HTERT RPE-1 (cell line): ENCODE measurements around the gene PIN1.

ENCODE experiments used
- in situ Hi-C: fragments of 300-500 bp; cut with MboI; formaldehyde crosslinking; loops from 4 replicates; pipeline ENCODE4 v1.14.3; 2020; ENCODE audit warnings: low sequenced_read_pairs

PIN1 gene

GRCh38 chr19:9854282-9854846 is 19.2 kb downstream of the PIN1 start:
- in situ Hi-C loops: no loop called here

- in situ Hi-C loops: no loop called here
Observed at GRCh38 chr19:9856609-9857008, 21.5 kb downstream of the PIN1 start.

DNA sequence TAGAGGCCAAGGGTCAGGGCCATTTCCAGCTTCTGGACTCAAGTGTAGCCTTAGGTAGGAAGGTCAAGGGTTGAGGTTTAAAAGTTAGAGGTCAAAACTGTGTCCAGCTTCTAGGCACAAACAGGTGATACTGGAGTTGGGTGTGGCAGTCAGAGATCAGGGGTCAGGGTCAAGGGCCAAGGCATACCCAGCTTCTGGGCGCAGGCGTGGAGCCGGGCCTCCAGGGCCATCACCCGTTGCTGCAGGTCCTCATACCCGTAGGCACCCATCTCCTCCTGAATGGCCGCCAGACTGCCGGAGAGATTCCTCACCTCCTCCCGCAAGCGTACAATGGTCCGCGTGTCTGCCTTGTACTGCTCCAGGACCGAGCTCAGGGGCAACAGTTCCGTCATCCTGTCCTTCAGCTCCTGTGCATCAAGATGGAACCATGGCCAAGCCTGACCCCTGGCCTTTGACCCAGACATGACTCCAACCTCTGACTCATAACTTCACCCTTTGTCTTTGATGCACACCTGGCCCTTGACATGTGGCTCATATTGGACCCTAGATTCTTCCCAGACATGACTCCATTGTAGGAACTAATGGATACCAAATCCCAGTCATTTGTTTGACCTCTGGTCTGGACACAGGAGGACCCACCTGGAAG is 22.1 kb downstream of the PIN1 start:
- in situ Hi-C loops: no loop called here

GRCh38 chr19:9857920-9858746 is 23.0 kb downstream of the PIN1 start:
- in situ Hi-C loops: no loop called here

- in situ Hi-C loops: no loop called here
Observed at GRCh38 chr19:9858766-9859165, 23.6 kb downstream of the PIN1 start.

DNA sequence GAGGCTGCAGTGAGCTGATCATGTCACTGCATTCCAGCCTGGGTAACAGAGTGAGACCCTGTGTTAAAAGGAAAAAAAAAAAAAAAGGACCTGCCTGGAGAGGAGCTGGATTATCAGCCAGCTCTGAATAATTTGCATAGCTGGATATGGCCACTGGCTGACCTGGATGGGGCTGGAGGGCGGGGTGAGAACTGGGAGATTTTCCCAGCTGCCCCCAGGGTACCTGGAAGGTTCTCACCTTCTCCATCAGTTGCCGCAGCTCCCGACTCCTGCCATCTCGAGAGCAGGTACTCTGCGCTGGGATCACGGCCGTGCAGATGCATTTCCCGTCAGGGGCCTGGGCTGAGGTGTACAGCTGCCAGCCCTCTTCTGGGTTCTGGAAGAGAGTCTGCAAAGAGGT is 25.3 kb downstream of the PIN1 start:
- in situ Hi-C loops: no loop called here

DNA sequence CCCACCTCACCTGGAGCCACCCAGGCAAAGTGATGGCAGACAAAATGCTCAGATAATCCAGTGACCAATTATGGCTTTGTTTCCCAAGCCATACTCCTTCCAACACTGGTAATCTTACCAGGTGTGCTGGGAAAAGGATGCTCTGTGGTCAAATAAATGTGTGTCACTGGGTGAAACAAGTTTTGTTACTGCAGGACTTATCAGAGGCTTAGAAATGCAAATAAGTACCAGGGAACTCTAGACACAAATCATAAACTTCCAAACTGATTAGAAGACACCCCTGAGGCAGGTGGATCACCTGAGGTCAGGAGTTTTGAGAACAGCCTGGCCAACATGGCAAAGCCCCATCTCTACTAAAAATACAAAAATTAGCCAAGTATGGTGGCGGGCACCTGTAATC is 26.4 kb downstream of the PIN1 start:
- in situ Hi-C loops: no loop called here

DNA sequence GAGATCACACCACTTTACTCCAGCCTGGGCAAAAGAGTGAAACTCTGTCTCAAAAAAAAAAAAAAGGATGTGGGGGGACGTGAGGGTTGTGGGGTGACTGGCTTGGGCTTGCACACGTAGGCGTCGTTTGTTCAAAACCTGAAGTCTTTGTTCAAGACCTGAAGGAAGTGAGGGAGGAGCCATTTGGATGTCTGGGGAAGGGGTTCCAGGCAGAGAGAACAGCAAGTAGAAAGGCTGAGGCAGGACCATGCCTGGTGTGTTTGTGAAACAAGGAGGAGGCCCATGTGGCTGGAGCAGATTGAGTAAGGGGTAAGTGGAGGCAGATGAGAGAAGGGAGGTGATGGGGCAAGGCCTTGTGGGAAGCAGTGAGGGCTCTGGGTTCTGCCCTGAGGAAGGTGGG is 27.8 kb downstream of the PIN1 start:
- in situ Hi-C loops: no loop called here

GRCh38 chr19:9863759-9864158 is 28.6 kb downstream of the PIN1 start:
- in situ Hi-C loops: no loop called here

- in situ Hi-C loops: no loop called here
Observed at GRCh38 chr19:9865732-9866501, 30.8 kb downstream of the PIN1 start.

GRCh38 chr19:9868983-9869617 is 34.0 kb downstream of the PIN1 start:
- in situ Hi-C loops: no loop called here

GRCh38 chr19:9871626-9872338 is 36.7 kb downstream of the PIN1 start:
- in situ Hi-C loops: no loop called here

DNA sequence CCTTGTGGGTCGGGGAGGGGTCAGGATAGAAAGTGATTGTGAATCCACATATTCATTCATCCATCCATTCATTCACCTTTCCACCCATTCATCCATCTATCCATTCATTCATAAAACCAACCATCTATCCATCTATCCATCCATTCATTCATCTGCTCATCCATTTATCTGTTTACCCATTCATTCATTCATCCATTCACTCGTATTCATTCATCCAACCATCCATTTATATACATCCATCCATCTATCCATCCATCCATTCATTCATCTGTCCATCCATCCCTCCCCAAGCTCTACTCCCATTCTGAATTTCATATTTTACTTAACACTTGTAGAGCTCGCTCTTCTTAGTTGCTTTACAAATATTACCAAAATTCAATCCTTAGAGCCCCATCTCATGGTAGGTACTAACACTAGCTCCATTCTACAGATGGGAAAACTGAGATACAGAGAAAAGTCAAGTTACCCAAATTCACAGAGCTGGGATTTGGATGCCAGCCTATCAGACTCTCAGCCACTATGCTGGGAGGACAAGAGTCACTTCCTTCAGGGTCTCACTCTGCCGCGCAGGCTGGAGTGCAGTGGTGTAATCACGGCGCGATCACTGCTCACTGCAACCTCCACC is 37.6 kb downstream of the PIN1 start:
- in situ Hi-C loops: no loop called here

GRCh38 chr19:9875031-9875627 is 40.0 kb downstream of the PIN1 start:
- in situ Hi-C loops: no loop called here

DNA sequence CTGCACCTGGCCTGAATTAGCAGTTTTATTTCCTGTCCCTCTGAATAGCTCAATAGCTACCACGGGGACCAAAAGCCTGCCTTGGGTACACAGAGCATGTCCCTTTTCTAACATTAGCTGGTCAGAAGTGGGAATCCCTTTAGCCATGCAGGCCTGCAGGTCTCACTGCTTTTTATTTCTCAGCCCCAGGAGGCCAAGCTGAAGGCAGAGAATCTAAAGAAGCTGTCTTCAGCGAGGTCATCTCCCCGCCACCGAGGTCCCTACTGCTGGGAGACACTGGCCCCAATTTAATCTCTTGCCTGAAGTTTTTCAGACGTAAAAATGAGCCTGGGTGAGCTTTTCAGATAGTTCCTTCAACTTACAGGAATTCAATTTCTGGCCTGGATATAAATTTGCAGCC is 40.7 kb downstream of the PIN1 start:
- in situ Hi-C loops: no loop called here

- in situ Hi-C loops: no loop called here
Observed at GRCh38 chr19:9877780-9878510, 42.8 kb downstream of the PIN1 start.

DNA sequence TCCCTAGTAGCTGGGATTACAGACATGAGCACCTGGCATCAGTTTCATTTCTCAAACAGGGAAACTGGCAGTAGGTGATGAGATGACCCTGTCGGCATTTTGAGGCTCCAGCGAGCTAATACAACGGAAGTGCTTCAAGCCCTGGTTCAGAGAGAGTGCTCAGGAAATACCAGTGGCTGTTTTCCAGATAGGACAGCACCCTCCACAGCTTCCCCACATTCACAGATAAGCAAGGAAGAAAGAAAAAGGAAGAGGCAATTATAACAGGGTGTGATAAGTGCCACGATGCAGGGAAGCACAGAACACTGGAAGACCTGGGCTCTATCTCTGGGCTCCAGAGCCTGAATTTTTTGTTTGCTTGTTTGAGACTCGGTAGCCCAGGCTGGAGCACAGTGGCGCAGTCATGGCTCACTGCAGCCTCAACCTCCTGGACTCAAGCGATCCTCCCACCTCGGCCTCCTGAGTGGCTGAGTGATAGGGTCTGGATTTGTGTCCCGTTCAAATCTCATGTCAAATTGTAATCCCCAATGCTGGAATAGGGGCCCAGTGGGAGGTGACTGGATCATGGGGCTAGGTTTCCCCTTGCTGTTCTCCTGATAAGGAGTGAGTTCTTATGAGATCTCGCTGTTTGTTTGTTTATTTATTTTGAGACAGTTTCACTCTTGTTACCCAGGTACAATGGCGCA is 43.5 kb downstream of the PIN1 start:
- in situ Hi-C loops: no loop called here

DNA sequence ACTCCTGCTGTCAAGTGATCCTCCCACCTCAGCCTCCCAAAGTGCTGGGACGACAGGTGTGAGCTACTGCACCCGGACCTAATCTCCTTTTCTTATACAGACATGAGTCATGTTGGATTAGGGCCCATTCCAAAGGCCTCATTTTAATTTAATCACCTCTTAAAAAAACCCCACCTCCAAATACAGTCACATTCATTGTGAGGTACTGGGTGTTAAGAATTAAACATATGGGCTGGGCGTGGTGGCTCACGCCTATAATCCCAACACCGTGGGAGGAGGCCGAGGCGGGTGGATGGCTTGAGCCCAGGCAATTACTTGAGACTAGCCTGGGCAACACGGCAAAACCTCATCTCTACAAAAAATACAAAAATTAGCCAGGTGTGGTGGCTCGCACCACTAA is 46.6 kb downstream of the PIN1 start:
- in situ Hi-C loops: no loop called here
